ENCODE data around the gene HELZ. TPM values are rescaled to one million over a fixed set of nuclear protein-coding genes. Genes with fewer than 3 reads are reported as not detected.
"Not testable (repeated sequence)": the region's sequence is repeated elsewhere in the genome, so short reads cannot be mapped to it uniquely, and the experiment has no call there.

The HELZ gene
- total and polyA plus RNA-seq, 2 experiments from 2014 or later = 23.9 to 25.4 TPM

- Histone ChIP-seq H3K36me3 (ENCODE audit: low read depth) (no peaks in the 10 kb centered on the region), H3K79me2 (ENCODE audit: insufficient read depth) (no peaks in the 10 kb centered on the region), H3K27ac (no peak within 1 kb of the TSS), H3K9ac (no peak within 1 kb of the TSS), H3K4me2 (ENCODE audit: unreplicated experiment) (no peak within 1 kb of the TSS), H3K4me1 (ENCODE audit: insufficient read depth) (no peaks in the 10 kb centered on the region), H3K9me3 (ENCODE audit: low read depth) (peaks cover 5% of the 10 kb centered on the region), H3K9me2 (ENCODE audit: insufficient read depth) (no peaks in the 10 kb centered on the region), H3K4me3 (no peak within 1 kb of the TSS), H3F3A (ENCODE audit: insufficient read depth) (no peaks in the 10 kb centered on the region), H2AFZ (no peak within 1 kb of the TSS), H3K27me3 (replicated peaks; ENCODE audit: insufficient read depth) (peaks cover 10% of the 10 kb centered on the region), H4K20me1 (ENCODE audit: insufficient read depth) (no peaks in the 10 kb centered on the region)
- DNase-seq = no peak
- TF ChIP-seq EZH2 (IDR thresholded peaks at IDR 0.05; ENCODE audit: insufficient read depth, poor library complexity, severe bottlenecking) (no peak), EZH2phosphoT487 (IDR thresholded peaks at IDR 0.05; ENCODE audit: insufficient read depth, low read depth) (no peak)
- in situ Hi-C loops (cut with MboI) = no loop called here
- WGBS, 2 experiments (ENCODE audit: low coverage in 1 of 2, low lambda C conversion rate in 2 of 2, missing lambda C conversion rate in 2 of 2) = 51 to 60% methylated on average over 28 to 29 of the region's 32 CpGs
These were observed 200.8 kb downstream of the HELZ start, which contains the start of gene CACNG1 for GRCh38 chr17:67044016-67044772. CACNG1 (plus strand) TSS chr17:67044554; CDS start chr17:67044661, 107 bp downstream.

GRCh38 chr17:67043283-67043682, 201.7 kb downstream of the HELZ start:
- H3K27me3 ChIP-seq (replicated peaks; ENCODE audit: insufficient read depth) = peaks cover 15% of the 10 kb centered on the region
- no peaks in the 10 kb centered on the region for H3K4me1 ChIP-seq (ENCODE audit: insufficient read depth)
- peak; percentile 8 for DNase-seq
- no peak overlapping the region for H3K4me3 ChIP-seq
- in situ Hi-C loops (cut with MboI) = no loop called here
- H3K4me2 ChIP-seq (ENCODE audit: unreplicated experiment) = no peak overlapping the region
- H3K27ac ChIP-seq = no peak overlapping the region
- 52 to 55% methylated on average over 12 of the region's 12 CpGs for WGBS, 2 experiments (ENCODE audit: low coverage in 1 of 2, low lambda C conversion rate in 2 of 2, missing lambda C conversion rate in 2 of 2)
- H2AFZ ChIP-seq = no peak overlapping the region
- TF ChIP-seq EZH2 (IDR thresholded peaks at IDR 0.05; ENCODE audit: insufficient read depth, poor library complexity, severe bottlenecking) (no peak), EZH2phosphoT487 (IDR thresholded peaks at IDR 0.05; ENCODE audit: insufficient read depth, low read depth) (no peak)
- H3K9me3 ChIP-seq (ENCODE audit: low read depth) = peaks cover under 1% of the 10 kb centered on the region
- no peaks in the 10 kb centered on the region for H3F3A ChIP-seq (ENCODE audit: insufficient read depth)
- H3K36me3 ChIP-seq (ENCODE audit: low read depth) = no peaks in the 10 kb centered on the region
- no peaks in the 10 kb centered on the region for H3K9me2 ChIP-seq (ENCODE audit: insufficient read depth)
- H4K20me1 ChIP-seq (ENCODE audit: insufficient read depth) = no peaks in the 10 kb centered on the region
- no peak overlapping the region for H3K9ac ChIP-seq
- no peaks in the 10 kb centered on the region for H3K79me2 ChIP-seq (ENCODE audit: insufficient read depth)

- DNase-seq = no peak
- no peaks in the 10 kb centered on the region for H3K79me2 ChIP-seq (ENCODE audit: insufficient read depth)
- no peak overlapping the region for H3K9ac ChIP-seq
- no peaks in the 10 kb centered on the region for H3K9me3 ChIP-seq (ENCODE audit: low read depth)
- H2AFZ ChIP-seq = no peak overlapping the region
- H3K9me2 ChIP-seq (ENCODE audit: insufficient read depth) = no peaks in the 10 kb centered on the region
- no peak overlapping the region for H3K4me2 ChIP-seq (ENCODE audit: unreplicated experiment)
- no peaks in the 10 kb centered on the region for H4K20me1 ChIP-seq (ENCODE audit: insufficient read depth)
- H3K27ac ChIP-seq = no peak overlapping the region
- in situ Hi-C loops (cut with MboI) = no loop called here
- H3F3A ChIP-seq (ENCODE audit: insufficient read depth) = no peaks in the 10 kb centered on the region
- peaks cover 15% of the 10 kb centered on the region for H3K27me3 ChIP-seq (replicated peaks; ENCODE audit: insufficient read depth)
- no peaks in the 10 kb centered on the region for H3K4me1 ChIP-seq (ENCODE audit: insufficient read depth)
- WGBS, 2 experiments (ENCODE audit: low coverage in 1 of 2, low lambda C conversion rate in 2 of 2, missing lambda C conversion rate in 2 of 2) = 53 to 58% methylated on average over 11 of the region's 11 CpGs
- no peaks in the 10 kb centered on the region for H3K36me3 ChIP-seq (ENCODE audit: low read depth)
- no peak overlapping the region for H3K4me3 ChIP-seq
- TF ChIP-seq EZH2 (IDR thresholded peaks at IDR 0.05; ENCODE audit: insufficient read depth, poor library complexity, severe bottlenecking) (no peak), EZH2phosphoT487 (IDR thresholded peaks at IDR 0.05; ENCODE audit: insufficient read depth, low read depth) (no peak)
These were observed 202.8 kb downstream of the HELZ start for GRCh38 chr17:67041941-67042899.

- H2AFZ ChIP-seq = no peak overlapping the region
- H3K27me3 ChIP-seq (replicated peaks; ENCODE audit: insufficient read depth) = peaks cover 15% of the 10 kb centered on the region
- H3K9me3 ChIP-seq (ENCODE audit: low read depth) = no peaks in the 10 kb centered on the region
- no peak overlapping the region for H3K4me3 ChIP-seq
- no peak overlapping the region for H3K9ac ChIP-seq
- DNase-seq = no peak
- H3K9me2 ChIP-seq (ENCODE audit: insufficient read depth) = no peaks in the 10 kb centered on the region
- TF ChIP-seq EZH2phosphoT487 (IDR thresholded peaks at IDR 0.05; ENCODE audit: insufficient read depth, low read depth) = no peak
- TF ChIP-seq EZH2 (IDR thresholded peaks at IDR 0.05; ENCODE audit: insufficient read depth, poor library complexity, severe bottlenecking) = no peak
- no peak overlapping the region for H3K27ac ChIP-seq
- no peaks in the 10 kb centered on the region for H3K36me3 ChIP-seq (ENCODE audit: low read depth)
- no peaks in the 10 kb centered on the region for H3K79me2 ChIP-seq (ENCODE audit: insufficient read depth)
- H3F3A ChIP-seq (ENCODE audit: insufficient read depth) = no peaks in the 10 kb centered on the region
- H3K4me1 ChIP-seq (ENCODE audit: insufficient read depth) = no peaks in the 10 kb centered on the region
- no peaks in the 10 kb centered on the region for H4K20me1 ChIP-seq (ENCODE audit: insufficient read depth)
- no peak overlapping the region for H3K4me2 ChIP-seq (ENCODE audit: unreplicated experiment)
- in situ Hi-C loops (cut with MboI) = no loop called here
- WGBS, 2 experiments (ENCODE audit: low coverage in 1 of 2, low lambda C conversion rate in 2 of 2, missing lambda C conversion rate in 2 of 2) = 55 to 57% methylated on average over 7 of the region's 7 CpGs
These were observed 203.5 kb downstream of the HELZ start for GRCh38 chr17:67041531-67041930.

GRCh38 chr17:67041119-67041518, 203.9 kb downstream of the HELZ start:
- in situ Hi-C loops (cut with MboI) = not testable (repeated sequence)

More at GRCh38 chr17:67041119-67041518, 203.9 kb downstream of the HELZ start:
- 56 to 61% methylated on average over 5 of the region's 5 CpGs for WGBS, 2 experiments (ENCODE audit: low coverage in 1 of 2, low lambda C conversion rate in 2 of 2, missing lambda C conversion rate in 2 of 2)
- H3K4me3 ChIP-seq; DNase-seq; H3K9me2 ChIP-seq (ENCODE audit: insufficient read depth); H4K20me1 ChIP-seq (ENCODE audit: insufficient read depth); H3F3A ChIP-seq (ENCODE audit: insufficient read depth); H3K36me3 ChIP-seq (ENCODE audit: low read depth); H3K9ac ChIP-seq; H2AFZ ChIP-seq; H3K4me1 ChIP-seq (ENCODE audit: insufficient read depth); H3K9me3 ChIP-seq (ENCODE audit: low read depth); H3K79me2 ChIP-seq (ENCODE audit: insufficient read depth); H3K4me2 ChIP-seq (ENCODE audit: unreplicated experiment); H3K27ac ChIP-seq: not testable (repeated sequence)
- peaks cover 15% of the 10 kb centered on the region for H3K27me3 ChIP-seq (replicated peaks; ENCODE audit: insufficient read depth)
